ENCODE results near the gene APOBEC3B. TPM values are rescaled to one million over a fixed set of nuclear protein-coding genes. Genes with fewer than 3 reads are reported as not detected.
"Not testable (repeated sequence)": the region's sequence is repeated elsewhere in the genome, so short reads cannot be mapped to it uniquely, and the experiment has no call there.

The APOBEC3B gene
- total and polyA plus RNA-seq, 12 donors, result 0.29 to 6.4 (median 1.2) TPM

DNA sequence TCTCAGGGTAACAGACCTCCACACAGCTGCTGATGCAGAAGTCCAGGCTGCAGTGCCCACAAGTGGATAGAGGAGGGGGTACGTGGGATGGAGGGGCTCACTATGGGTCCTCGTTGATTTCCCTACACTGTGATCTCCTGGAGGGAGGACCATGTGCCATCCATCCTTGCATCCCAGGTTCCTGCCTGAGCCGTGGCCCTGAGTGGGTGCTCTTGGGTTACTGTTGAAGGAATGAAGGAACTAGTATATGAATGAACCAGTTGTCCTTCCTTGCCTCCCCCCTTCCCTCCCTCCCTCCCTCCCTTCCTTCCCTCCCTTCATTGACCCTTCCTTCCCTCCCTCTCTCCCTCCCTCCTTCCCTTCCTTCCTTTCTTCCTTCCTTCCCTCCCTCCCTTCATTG, 15.4 kb downstream of the APOBEC3B start:
- peaks cover 0 to 21% (median 4%) of the 10 kb centered on the region in 7 donors for H3K27me3 ChIP-seq
- H3K4me1 ChIP-seq, result peaks cover 0 to 7% (median 0%) of the 10 kb centered on the region in 9 donors
- no peak overlapping the region for H3K27ac ChIP-seq
- ATAC-seq, result no peak
- TF ChIP-seq, protein P1, sequence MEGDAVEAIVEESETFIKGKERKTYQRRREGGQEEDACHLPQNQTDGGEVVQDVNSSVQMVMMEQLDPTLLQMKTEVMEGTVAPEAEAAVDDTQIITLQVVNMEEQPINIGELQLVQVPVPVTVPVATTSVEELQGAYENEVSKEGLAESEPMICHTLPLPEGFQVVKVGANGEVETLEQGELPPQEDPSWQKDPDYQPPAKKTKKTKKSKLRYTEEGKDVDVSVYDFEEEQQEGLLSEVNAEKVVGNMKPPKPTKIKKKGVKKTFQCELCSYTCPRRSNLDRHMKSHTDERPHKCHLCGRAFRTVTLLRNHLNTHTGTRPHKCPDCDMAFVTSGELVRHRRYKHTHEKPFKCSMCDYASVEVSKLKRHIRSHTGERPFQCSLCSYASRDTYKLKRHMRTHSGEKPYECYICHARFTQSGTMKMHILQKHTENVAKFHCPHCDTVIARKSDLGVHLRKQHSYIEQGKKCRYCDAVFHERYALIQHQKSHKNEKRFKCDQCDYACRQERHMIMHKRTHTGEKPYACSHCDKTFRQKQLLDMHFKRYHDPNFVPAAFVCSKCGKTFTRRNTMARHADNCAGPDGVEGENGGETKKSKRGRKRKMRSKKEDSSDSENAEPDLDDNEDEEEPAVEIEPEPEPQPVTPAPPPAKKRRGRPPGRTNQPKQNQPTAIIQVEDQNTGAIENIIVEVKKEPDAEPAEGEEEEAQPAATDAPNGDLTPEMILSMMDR (IDR thresholded peaks at IDR 0.05), result no peak
- H3K4me3 ChIP-seq, result no peak overlapping the region
- no peaks in the 10 kb centered on the region for H3K36me3 ChIP-seq
- intact Hi-C loops (cut with DNase I), result loop anchor here in 2 of 10 donors (5.0 kb wide), 2 partner anchors 40 to 230 kb away; partner anchors contain the start of gene APOBEC3A (in 1 of the 2)
- DNase-seq, result no peak
- WGBS, 2 donors, result 90 to 91% methylated on average over 3 of the region's 3 CpGs
- H3K9me3 ChIP-seq, result no peaks in the 10 kb centered on the region

- 11 to 12% methylated on average over 7 of the region's 7 CpGs for WGBS, 2 donors
- no peak overlapping the region for H3K27ac ChIP-seq
- H3K9me3 ChIP-seq, result no peaks in the 10 kb centered on the region
- peak; percentile 54 to 69 for DNase-seq
- TF ChIP-seq, protein P1 (IDR thresholded peaks at IDR 0.05), result peak; percentile 59 to 88 (median 79)
- H3K36me3 ChIP-seq, result no peaks in the 10 kb centered on the region
- H3K27me3 ChIP-seq, result peaks cover 0 to 11% (median 0%) of the 10 kb centered on the region in 7 donors
- no peak overlapping the region for H3K4me3 ChIP-seq
- peaks cover 0 to 9% (median 7%) of the 10 kb centered on the region in 9 donors for H3K4me1 ChIP-seq
- ATAC-seq, result peak; percentile 83 to 94 (median 92)
- intact Hi-C loops (cut with DNase I), result loop anchor here in 9 of 10 donors (1.0 to 10.0 kb wide), 13 partner anchors 72 to 238 kb away; partner anchors contain the start of genes APOBEC3G (in 1 of the 9) and CBX6 (in 1 of the 9)
These were observed 21.1 kb downstream of the APOBEC3B start for GRCh38 chr22:39003165-39003638.

GRCh38 chr22:39007177-39007576, 25.0 kb downstream of the APOBEC3B start:
- H3K27ac ChIP-seq, result no peak overlapping the region

DNA sequence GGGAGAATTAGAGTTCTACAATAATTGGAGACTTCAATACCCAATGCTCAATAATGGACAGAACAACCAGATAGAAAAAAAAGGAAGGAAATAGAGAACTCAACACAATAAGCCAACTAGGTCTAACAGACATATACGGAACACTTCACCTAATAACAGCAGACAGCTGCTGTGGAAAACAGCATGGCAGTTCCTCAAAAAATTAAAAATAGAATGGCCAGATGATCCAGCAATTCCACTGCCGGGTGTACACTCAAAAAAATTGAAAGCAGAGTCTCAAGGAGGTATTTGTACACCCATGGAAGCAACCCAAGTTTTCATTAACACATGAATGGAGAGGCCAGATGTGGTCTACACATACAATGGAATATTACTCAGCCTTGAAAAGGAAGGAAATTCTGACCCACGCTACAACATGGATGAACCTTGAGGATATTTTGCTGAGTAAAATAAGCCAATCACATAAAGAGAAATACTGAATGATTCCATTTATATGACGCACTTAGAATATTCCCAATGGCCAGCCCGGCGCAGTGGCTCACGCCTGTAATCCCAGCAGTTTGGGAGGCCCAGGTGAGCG, 26.2 kb downstream of the APOBEC3B start:
- not testable (repeated sequence) for H3K27ac ChIP-seq, H3K36me3 ChIP-seq, H3K4me1 ChIP-seq, H3K9me3 ChIP-seq, H3K4me3 ChIP-seq, DNase-seq, H3K27me3 ChIP-seq
- peak in 3 of 8 donors; percentile 34 to 39 (median 34) for ATAC-seq
- intact Hi-C loops (cut with DNase I), result loop anchor here in 9 of 10 donors (5.0 to 10.0 kb wide), 6 partner anchors 66 to 244 kb away; partner anchors contain the start of gene APOBEC3G (in 1 of the 9)
- WGBS, 2 donors, result 77 to 78% methylated on average over 8 of the region's 8 CpGs

More at GRCh38 chr22:39007177-39007576, 25.0 kb downstream of the APOBEC3B start:
- Histone ChIP-seq H3K4me1 (peaks cover 0 to 12% (median 7%) of the 10 kb centered on the region in 9 donors), H3K9me3 (no peaks in the 10 kb centered on the region), H3K27me3 (no peaks in the 10 kb centered on the region), H3K4me3 (no peak overlapping the region), H3K36me3 (no peaks in the 10 kb centered on the region)
- WGBS, 2 donors, result 96 to 98% methylated on average over 5 of the region's 5 CpGs
- intact Hi-C loops (cut with DNase I), result loop anchor here in 9 of 10 donors (5.0 to 10.0 kb wide), 6 partner anchors 68 to 242 kb away; partner anchors contain the start of gene APOBEC3G (in 1 of the 9)
- TF ChIP-seq, protein P1 (IDR thresholded peaks at IDR 0.05), result no peak
- ATAC-seq (no peak), DNase-seq (no peak)

Data from heart right ventricle (tissue), 16 donors.